GM19452 (cell line): ENCODE data around the gene PLIN5.

Experiments
- ATAC-seq: cut with Tn5 transposase; IDR thresholded peaks from one replicate; pipeline ENCODE4 v1.9.1; 2021; ENCODE audit not compliant: unreplicated experiment

Gene PLIN5

DNA sequence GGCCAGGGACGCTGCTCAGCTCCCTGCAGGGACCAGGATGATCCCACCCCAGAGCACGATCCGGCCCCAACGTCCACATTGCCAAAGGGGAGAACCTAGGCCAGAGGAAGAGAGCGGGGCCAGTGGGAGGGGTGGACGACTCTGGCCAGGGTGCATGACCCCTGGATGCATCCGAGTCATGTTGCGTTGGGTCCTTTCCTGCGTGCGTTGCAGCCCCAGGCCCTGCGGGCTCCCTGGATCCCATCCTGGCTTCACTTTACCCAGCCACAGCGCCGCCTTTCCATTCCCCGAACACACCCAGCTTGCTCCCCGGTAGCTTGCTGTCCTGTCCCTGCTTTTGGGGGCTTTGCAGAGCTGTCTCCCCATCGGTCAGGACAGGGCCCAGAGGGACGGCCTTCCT lies 27.2 kb downstream of the PLIN5 start:
- no peak for ATAC-seq

DNA sequence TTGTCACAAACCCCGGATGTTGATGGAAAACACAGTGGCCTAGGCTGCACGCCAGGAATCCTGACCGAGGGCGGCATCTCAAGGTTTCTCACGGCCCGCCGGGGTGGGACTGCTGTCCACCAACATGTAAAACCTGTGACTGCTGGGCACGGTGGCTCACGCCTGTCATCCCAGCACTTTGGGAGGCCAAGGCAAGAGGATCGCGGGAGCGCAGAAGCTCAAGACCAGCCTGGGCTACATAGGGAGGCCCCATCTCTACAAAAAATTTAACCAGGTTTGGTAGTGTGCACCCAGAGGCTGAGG lies 27.9 kb downstream of the PLIN5 start:
- no peak for ATAC-seq

GRCh38 chr19:4506449-4507149 lies 28.4 kb downstream of the PLIN5 start:
- ATAC-seq = no peak

- ATAC-seq = no peak
Measured at GRCh38 chr19:4505570-4506448, 29.2 kb downstream of the PLIN5 start.

GRCh38 chr19:4504891-4505569 lies 30.0 kb downstream of the PLIN5 start:
- ATAC-seq = no peak

- no peak for ATAC-seq
Measured at GRCh38 chr19:4504297-4504701, 30.7 kb downstream of the PLIN5 start.

DNA sequence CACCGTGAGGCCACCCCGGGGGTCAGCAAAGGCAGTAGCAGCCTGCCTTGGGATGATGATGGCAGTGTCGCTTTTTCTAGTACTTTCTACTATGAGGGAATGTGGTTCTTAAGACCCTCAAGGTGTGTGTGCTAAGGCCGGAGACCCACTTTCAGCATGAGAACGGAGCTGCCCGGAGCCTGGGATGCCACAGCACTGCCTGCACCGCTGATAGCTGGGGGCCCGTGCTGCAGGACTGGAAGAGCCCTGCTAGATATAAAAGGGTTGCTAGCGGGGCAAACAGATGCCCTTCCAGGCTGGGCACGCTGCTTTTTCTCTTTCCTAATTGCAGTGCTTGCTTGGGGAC lies 31.2 kb downstream of the PLIN5 start:
- ATAC-seq = no peak

DNA sequence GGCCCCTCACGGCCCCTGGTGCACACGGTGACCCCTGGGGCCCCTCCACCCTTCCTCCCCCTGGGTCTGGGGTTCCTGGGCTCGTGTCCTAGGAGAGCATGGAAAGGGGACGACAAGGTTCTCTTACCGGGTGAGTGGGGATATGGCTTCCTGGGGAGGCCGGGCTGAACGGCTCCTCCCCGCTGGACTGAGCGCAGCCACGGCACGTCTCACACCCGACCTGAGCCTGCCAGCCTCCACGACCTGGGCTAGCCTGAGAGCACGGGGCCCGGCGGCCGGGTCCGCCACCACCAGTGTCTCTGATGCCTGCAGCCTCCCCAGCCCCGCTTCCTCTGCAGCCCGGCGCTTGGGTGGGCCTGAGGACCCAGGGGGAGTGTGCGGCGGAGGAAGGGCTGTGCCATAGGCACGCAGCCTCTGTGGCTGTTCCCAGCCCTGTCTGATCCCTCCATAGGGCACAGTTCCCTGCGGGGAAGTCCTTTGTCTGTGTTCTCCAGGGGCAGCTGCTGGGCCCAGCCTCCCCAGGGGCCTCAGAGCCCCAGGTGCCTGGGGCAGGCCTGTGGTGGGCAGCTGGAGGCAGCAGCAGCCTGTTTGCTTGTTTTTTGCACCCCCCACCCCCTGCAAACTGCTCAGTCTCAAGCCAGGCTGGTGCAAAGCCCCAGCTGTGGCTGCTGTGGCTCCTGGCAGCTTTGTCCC lies 31.7 kb downstream of the PLIN5 start:
- no peak for ATAC-seq

DNA sequence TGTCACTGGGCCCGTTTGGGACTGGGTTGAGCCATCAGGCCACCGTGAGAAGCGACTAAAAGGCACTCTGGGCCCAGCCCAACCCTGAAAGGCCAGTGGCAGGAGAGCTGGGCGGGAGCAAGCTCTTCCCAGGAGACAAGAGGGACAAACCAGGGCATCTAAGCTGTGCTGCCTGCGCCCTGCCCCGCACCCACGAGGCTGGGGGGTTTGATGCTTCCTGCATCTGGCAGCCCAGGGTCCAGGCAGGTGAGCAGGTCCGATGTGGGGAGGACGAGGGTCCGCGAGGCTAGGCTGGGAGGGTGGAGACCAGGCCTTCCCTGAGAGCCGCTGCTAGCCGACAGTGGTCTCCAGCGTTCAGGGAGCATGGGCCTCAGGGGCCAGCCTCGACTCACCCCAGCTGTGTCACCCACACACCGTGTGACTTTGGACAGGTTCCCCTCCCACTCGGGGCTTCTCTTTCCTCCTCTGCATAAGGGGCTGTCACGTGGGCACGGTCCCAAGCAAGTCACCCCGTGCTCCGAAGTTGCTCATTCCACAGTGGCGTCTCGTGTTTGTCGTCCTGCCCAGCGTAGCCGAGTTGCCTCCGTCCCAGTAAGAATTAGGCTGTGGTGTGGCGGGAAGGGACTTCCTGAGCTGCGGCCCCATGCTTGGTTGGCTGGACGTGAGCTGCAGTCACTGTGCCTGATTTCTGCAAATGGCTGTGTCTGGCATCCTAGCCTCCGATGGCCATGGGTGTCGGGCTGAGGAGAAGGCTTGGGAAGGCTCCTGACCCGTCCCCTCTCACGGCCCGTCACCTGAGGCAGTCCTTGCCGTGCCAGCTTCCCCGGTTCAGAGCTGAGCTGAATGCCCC lies 32.5 kb downstream of the PLIN5 start:
- no peak for ATAC-seq

DNA sequence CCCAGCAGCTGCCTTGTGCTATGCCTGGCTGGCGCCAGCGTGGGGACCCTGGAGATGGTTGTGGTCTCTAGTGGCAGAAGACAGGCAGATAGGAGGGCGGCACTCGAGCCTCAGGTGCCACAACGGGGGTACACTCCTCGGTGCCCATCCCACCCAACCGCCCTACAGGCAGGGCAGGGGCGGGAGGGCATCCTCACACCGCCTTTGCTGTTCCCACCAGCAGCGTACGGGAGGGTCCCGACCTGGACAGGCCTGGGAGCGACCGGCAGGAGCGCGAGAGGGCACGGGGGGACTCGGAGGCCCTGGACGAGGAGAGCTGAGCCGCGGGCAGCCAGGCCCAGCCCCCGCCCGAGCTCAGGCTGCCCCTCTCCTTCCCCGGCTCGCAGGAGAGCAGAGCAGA lies 33.3 kb downstream of the PLIN5 start:
- ATAC-seq = no peak

- no peak for ATAC-seq
Measured at GRCh38 chr19:4500841-4501591, 34.0 kb downstream of the PLIN5 start.

DNA sequence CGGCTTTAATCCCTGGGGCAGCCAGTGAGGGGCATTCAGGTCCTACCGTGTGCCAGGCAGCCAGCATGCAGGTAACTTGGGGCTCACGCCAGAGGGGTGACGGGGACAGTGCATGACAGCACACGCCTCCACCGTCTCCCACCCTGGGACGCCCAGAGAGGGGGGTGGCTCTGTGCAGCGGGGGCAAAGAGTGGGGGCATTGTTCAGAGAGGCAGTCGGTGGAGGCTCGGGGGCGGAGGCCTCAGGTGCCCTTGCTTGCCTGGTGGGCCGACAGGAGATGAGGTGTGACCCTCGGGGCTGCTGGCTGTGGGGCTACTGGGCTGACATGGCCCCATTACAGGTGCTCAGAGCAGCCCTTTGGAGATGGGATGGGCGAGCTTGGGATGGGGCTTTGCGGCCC lies 35.2 kb downstream of the PLIN5 start:
- no peak for ATAC-seq

GRCh38 chr19:4499318-4499717 lies 35.7 kb downstream of the PLIN5 start:
- no peak for ATAC-seq

- ATAC-seq = no peak
Measured at GRCh38 chr19:4498694-4499093, 36.3 kb downstream of the PLIN5 start.

GRCh38 chr19:4497770-4498389 lies 37.1 kb downstream of the PLIN5 start:
- no peak for ATAC-seq

GRCh38 chr19:4496304-4496703 lies 38.7 kb downstream of the PLIN5 start:
- no peak for ATAC-seq

DNA sequence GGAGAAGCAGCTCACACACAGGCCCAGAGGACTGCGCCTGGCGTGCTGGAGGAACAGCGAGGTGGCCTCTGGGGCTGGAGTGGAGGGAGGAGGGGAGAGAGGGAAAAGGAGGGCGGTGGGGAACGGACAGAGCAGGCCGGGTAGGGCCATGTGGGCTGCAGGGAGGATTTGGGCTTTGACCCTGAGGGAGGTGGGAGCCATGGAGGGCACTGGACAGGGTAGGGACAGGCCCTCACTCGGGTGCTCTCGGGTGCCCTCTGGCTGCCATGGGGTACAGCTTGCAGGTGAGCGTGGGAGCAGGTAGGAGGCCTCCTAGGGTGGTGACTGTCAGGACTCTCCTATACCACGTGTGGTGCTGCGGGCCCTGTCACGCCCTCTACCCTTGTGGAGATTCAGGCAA lies 39.6 kb downstream of the PLIN5 start:
- no peak for ATAC-seq

GRCh38 chr19:4494691-4495064 lies 40.3 kb downstream of the PLIN5 start:
- ATAC-seq = no peak

GRCh38 chr19:4493929-4494690 lies 40.9 kb downstream of the PLIN5 start:
- ATAC-seq = no peak
